NT2/D1 (cell line): Measurements from ENCODE around the gene BMP2K.

Experiments used
- DNase-seq: peaks from one replicate; pipeline ENCODE4 v3.0.0-alpha.2; 2011; ENCODE audit warnings: low read depth, low spot score
- H3K27me3 ChIP-seq: 2 replicates; pipeline ENCODE4 v1.6.0; 2011; ENCODE audit warnings: mild to moderate bottlenecking; ENCODE audit not compliant: insufficient read length, insufficient read depth
- H3K36me3 ChIP-seq: 2 replicates; pipeline ENCODE4 v1.6.1; 2011; ENCODE audit warnings: mild to moderate bottlenecking, low read length, mixed read lengths; ENCODE audit not compliant: insufficient read depth, insufficient read length
- H3K4me1 ChIP-seq: 2 replicates; pipeline ENCODE4 v1.5.1; 2011; ENCODE audit not compliant: insufficient read depth, insufficient read length
- H3K4me3 ChIP-seq: 2 replicates; pipeline ENCODE4 v1.5.1; 2011; ENCODE audit warnings: low read depth; ENCODE audit not compliant: insufficient read length
- H3K9ac ChIP-seq: 2 replicates; pipeline ENCODE4 v1.6.0; 2011; ENCODE audit warnings: low read depth; ENCODE audit not compliant: insufficient read length
- H3K9me3 ChIP-seq: 2 replicates; pipeline ENCODE4 v1.5.1; 2011; ENCODE audit warnings: mild to moderate bottlenecking, low read length; ENCODE audit not compliant: insufficient read depth
- SUZ12 ChIP-seq: IDR thresholded peaks from 2 replicates; pipeline ENCODE4 v1.6.1; 2011; ENCODE audit not compliant: insufficient read length, insufficient read depth; ENCODE audit errors: extremely low read depth
- YY1 ChIP-seq: IDR thresholded peaks from 2 replicates; pipeline ENCODE4 v1.6.1; 2011; ENCODE audit not compliant: insufficient read length, insufficient read depth
- ZNF274 ChIP-seq: IDR thresholded peaks from 2 replicates; pipeline ENCODE4 v1.6.1; 2011; ENCODE audit warnings: mild to moderate bottlenecking, low read depth, low read length

The BMP2K gene

DNA sequence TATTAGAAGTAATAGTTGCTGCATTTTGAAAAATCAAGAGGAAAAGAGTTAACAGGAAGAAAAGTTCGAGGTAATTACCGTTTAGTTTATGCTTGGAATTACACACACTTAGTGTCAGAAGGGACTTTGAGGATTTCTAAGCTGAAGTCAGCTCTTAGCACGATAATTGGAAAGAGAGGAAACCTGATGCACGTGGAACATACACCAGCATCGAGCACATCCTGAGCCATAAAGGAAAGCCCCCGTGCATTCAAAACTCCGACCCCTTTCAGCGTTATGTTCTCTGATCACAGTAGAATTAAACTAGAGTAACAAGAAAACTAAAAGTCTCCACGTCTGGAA, 163.5 kb downstream of the BMP2K start:
- Histone ChIP-seq H3K9ac (no peak overlapping the region), H3K4me3 (no peak overlapping the region), H3K27me3 (no peaks in the 10 kb centered on the region), H3K36me3 (peaks cover 18% of the 10 kb centered on the region), H3K9me3 (no peaks in the 10 kb centered on the region), H3K4me1 (no peaks in the 10 kb centered on the region)
- DNase-seq, result no peak
- TF ChIP-seq ZNF274, result no peak

DNA sequence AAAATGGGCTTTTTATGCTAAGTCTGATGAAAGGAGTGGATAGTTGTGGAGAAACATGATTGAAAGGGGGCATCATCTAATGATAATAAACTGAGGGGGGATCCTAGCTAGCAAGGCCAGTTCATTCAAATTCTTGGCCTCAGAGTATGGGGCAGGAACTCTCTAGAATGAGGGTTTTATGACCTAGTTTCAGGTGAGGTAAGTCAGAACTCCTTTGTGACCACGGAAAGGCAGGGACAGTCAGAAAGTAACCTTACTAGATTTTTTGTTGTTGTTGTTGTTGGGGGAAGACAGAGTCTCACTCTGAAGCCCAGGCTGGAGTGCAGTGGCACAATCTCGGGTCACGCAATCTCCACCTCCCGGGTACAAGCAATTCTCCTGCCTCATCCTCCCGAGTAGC, 164.6 kb downstream of the BMP2K start:
- no peak for DNase-seq
- H3K9ac ChIP-seq, result no peak overlapping the region
- no peaks in the 10 kb centered on the region for H3K27me3 ChIP-seq
- H3K4me3 ChIP-seq, result no peak overlapping the region
- H3K36me3 ChIP-seq, result peaks cover 11% of the 10 kb centered on the region
- TF ChIP-seq YY1, result no peak
- no peak for TF ChIP-seq SUZ12
- no peak for TF ChIP-seq ZNF274
- no peaks in the 10 kb centered on the region for H3K9me3 ChIP-seq
- H3K4me1 ChIP-seq, result no peaks in the 10 kb centered on the region

DNA sequence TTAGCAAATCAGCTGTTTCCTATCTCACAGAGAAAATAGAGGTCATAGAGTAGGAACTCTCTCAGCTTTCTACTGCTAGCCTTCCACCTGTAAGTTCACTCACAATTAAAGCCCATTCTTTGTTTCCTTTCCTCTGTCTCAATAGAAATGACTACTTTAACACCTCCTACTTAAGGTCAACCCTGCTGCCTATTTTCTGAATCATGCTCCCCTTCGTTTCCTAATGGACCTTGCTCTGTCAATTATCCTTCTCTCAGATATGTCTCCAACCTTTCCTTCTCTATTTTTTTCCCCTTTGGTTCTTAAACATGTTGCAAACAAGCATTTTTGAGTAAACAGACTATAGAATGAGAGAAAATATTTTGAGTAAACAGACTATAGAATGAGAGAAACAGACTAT, 168.2 kb downstream of the BMP2K start:
- H3K36me3 ChIP-seq, result no peaks in the 10 kb centered on the region
- H3K4me3 ChIP-seq, result no peak overlapping the region
- H3K4me1 ChIP-seq, result no peaks in the 10 kb centered on the region
- TF ChIP-seq YY1 (no peak), SUZ12 (no peak), ZNF274 (no peak)
- H3K9me3 ChIP-seq, result no peaks in the 10 kb centered on the region
- H3K9ac ChIP-seq, result no peak overlapping the region
- H3K27me3 ChIP-seq, result no peaks in the 10 kb centered on the region
- no peak for DNase-seq

DNA sequence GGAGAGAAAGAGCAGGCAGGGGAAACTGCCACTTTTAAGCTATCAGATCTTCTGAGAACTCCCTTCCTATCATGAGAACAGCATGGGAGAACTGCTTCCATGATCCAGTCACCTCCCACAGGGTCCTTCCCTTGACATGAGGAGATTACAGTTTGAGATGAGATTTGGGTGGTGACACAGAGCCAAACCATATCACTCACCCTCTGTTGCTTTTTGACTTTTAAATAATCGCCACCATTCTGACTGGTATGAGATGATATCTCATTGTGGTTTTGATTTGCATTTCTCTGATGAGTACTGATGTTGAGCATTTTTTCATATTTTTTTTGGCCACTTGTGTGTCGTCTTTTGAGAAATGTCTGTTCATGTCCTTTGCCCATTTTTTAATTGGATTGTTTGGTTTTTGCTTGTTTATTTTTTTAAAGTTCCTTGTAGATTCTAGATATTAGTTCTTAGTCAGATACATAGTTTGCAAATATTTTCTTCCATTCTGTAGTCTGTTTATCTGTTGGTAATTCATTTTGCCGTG, 169.6 kb downstream of the BMP2K start:
- Histone ChIP-seq H3K9ac (no peak overlapping the region), H3K36me3 (no peaks in the 10 kb centered on the region), H3K9me3 (no peaks in the 10 kb centered on the region), H3K27me3 (no peaks in the 10 kb centered on the region), H3K4me1 (no peaks in the 10 kb centered on the region), H3K4me3 (no peak overlapping the region)
- no peak for DNase-seq
- TF ChIP-seq ZNF274 (no peak), YY1 (no peak), SUZ12 (no peak)

DNA sequence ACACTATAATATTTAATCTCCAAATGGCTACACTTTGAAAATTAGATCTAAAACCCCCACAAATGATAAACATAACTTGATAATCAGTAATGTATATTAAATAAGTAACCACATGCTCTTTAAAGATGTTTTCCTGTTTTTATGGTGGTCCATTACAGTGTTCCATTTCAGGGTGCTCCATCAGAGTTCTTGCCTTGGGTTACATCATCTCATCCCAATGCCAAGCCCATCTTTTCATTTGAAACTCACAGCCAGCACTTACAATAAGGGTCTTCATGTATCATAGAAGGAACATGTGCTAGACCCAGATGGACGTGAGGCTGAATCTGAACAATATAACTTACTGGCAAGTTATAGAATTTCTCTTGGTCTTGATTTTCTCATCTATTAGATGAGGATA, 173.6 kb downstream of the BMP2K start:
- TF ChIP-seq SUZ12 (no peak), ZNF274 (no peak), YY1 (no peak)
- Histone ChIP-seq H3K9me3 (no peaks in the 10 kb centered on the region), H3K4me3 (no peak overlapping the region), H3K4me1 (no peaks in the 10 kb centered on the region), H3K27me3 (no peaks in the 10 kb centered on the region), H3K36me3 (no peaks in the 10 kb centered on the region), H3K9ac (no peak overlapping the region)
- no peak for DNase-seq

DNA sequence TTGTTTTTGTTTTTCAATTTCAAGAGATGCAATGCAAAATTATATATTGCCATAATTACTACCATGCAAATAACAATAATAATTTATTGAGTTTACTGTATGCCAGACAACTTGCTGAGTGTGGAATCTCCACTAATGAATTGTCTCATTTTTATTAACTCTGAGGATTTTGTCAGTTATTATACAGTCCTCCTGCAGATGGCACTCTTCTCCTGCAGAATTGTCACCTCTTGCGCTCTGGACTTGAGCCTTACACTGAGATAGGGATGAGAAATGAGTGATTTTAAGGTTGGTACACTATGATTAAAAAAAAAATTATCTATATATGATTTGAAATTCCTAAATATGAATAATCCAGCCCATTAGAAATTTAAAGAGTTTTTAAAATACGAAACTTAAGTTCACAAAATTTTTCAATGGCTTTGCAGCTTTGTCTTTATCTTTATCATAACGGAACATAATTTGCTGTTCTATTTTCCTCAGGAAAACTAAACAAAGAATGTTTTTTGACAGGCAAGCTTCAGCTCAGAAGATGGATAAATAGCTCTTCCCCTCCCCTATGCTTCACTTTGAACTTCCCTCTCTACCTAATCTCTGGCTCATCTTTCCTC, 175.8 kb downstream of the BMP2K start:
- no peak for DNase-seq
- Histone ChIP-seq H3K4me3 (no peak overlapping the region), H3K9ac (no peak overlapping the region), H3K27me3 (no peaks in the 10 kb centered on the region), H3K36me3 (no peaks in the 10 kb centered on the region), H3K4me1 (no peaks in the 10 kb centered on the region), H3K9me3 (no peaks in the 10 kb centered on the region)
- TF ChIP-seq SUZ12 (no peak), YY1 (no peak), ZNF274 (no peak)

DNA sequence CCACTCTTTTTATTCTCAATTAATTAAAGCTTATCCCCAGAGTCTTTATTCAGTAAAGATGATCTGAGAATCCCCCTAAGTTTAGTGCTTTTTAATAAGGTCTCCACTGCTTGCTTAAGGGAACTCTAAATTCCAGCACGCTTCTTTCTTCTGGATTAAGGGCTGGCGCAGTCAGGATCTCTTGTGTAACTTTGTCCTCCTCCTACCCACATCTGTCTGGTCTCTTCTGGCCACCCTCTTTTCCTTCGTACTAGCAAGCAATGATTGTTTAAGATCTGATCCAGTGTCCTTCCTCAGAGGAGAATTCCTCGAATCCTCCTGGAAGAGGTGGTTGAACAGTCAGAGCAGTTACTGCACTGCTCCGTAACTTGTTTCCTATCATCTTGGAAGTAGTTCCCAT, 177.1 kb downstream of the BMP2K start:
- Histone ChIP-seq H3K4me1 (no peaks in the 10 kb centered on the region), H3K27me3 (no peaks in the 10 kb centered on the region), H3K9me3 (no peaks in the 10 kb centered on the region), H3K9ac (no peak overlapping the region), H3K4me3 (no peak overlapping the region), H3K36me3 (no peaks in the 10 kb centered on the region)
- DNase-seq, result no peak
- TF ChIP-seq SUZ12 (no peak), YY1 (no peak), ZNF274 (no peak)
